SK-N-DZ (cell line): ENCODE results near the gene SMYD1.

Experiments used
- DNase-seq: peaks from one replicate; pipeline ENCODE4 v3.0.0-alpha.2; 2015; ENCODE audit warnings: low spot score

The SMYD1 gene

DNA sequence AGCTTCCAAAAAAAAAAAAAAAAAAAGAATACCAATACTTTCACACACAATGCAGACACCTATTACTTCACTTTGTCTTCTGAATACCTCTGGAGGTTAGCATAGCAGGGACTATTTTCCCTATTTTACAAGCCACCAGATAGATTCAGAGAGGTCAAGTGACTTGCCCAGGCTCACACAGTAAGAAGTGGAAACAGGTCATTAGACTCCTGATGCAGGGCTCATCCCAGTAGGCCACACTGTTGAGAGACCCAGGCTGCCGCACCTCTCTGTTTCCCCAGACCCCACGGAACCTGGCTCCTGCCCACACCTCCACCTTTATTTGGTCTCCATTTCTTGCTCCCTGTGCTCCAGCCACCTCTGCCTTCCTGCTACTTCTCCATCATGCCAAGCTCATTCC, 19.4 kb downstream of the SMYD1 start:
- DNase-seq = no peak

DNA sequence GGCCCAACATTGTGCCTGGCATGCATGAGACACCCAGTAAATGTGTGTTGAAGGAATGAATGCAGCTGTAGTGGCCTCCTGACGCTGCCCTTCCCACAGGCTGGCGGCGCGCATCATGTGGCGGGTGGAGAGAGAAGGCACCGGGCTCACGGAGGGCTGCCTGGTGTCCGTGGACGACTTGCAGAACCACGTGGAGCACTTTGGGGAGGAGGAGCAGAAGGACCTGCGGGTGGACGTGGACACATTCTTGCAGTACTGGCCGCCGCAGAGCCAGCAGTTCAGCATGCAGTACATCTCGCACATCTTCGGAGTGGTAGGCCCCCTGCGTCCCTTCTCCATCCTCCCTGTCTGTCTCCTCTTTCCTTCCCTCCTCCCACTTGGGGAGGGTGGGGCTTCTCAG, 20.1 kb downstream of the SMYD1 start:
- no peak for DNase-seq

DNA sequence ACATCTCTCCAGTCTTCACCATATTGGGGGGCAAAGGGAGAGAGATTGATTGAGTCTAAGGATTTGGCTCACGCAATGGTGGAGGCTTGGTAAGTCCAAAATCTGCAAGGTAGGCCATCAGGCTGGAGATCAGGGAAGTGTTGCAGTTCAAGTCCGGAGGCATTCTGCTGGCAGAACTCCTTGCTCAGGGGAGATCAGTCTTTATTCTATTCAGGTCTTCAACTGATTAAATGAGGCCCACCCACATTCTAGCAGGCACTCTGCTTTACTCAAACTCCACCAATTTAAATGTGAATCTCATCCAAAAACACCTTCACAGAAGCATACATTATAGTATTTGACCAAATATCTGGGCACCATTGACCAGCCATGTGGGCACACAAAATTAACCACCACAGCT, 21.4 kb downstream of the SMYD1 start:
- DNase-seq = no peak

DNA sequence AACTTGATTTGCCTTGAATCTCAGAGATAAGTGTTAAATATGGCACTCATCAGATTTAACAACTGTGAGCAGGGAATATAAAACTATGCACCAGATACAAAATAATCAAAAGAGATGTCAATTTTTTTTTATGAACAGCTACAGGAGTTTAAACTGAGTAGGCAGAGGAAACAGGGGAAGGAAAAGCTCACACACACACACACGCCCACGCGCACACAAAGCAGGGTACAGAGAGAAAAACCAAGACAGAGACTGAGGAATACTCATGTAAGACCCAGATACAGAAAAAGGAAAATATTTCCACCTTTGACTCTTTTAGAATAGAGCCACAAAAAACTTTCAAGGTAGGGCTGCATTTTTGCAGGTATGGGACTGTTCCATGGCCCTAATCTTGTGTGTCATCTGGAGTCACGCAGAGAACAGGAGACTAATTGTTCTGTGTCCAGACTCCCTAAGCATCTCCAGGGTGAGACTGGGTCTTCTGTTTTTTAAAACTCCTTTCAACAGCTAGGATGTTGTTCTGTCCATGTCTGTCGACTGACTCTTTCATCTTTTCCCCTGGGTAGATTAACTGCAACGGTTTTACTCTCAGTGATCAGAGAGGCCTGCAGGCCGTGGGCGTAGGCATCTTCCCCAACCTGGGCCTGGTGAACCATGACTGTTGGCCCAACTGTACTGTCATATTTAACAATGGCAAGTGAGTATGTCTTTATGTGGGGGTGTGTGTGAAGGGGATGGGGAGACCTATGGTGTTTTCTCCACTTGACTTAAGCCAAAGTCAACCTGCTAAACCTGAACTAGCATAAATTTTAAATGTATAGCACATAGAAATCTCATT, 23.0 kb downstream of the SMYD1 start:
- DNase-seq = no peak

DNA sequence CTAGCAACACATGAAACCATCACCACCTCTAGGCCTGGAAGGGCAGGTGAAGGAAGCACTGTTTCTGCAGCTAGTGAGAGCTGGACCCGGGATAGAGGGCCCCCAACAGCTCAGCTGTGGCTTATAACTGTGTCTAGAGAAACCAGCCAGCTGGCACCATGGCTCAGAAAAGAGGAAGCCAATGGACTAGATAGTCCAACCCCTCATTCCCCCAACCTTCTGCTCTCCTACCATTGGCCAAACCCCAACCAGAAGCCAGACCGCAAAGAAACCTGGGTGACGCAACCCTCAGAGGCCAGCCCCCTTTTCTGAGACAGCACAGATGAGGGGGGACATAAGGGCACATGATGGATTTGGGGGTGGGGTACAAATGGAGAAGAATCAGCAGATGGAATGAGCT, 24.3 kb downstream of the SMYD1 start:
- no peak for DNase-seq

DNA sequence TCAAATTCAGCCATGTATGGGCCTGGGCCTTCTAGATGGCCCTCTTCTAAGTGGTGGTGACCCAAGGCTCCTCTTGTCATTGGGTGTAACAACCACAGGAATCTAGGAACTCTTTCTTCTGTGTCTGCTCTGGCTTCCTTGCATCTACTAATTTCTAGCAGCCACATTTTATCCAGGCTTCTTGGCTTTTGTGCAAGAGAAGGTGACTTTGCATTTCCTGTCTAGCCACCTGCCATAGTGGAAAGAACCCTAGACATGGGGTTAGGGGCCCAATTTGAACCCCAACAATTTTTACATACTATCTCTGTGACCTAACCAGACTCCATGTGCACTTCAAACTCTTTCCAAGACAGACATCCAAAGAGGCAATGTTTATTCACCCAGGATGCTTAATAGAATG, 25.1 kb downstream of the SMYD1 start:
- no peak for DNase-seq

DNA sequence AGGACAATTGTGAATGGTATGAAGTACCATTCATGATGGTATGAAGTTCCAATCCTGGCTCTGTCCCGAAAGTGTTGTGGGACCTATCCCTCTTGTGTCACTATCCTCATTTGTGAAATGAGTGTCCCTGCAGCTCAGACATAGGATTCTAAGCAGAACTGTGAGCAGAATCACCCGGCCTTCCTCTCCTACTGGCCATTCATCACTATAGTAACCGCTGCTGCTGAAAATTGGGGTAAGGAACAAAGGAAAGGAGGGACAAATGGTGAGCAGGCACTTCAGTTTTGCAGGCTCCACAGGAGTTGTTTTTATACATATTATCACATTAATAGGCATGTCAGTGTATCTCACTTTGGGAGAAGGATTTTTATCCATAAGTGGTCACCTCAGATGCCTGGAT, 27.4 kb downstream of the SMYD1 start:
- DNase-seq = no peak

DNA sequence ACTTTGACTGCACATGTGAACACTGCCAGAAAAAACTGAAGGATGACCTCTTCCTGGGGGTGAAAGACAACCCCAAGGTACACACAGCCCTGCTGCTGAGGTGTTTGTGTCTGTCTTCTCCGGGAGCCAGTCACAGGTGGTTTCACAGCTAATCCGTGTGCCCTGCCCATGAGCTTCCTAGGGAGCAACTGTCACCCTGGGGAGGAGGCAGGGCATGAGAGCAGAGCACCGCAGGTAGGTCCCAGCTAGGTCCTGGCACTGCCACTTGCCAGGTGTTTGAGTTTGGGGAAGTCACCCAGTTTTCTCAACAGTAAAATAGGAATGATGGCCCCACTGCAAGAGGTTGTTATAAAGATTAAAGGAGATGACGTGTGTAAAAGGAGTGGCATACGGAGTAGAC, 29.1 kb downstream of the SMYD1 start:
- DNase-seq = no peak

DNA sequence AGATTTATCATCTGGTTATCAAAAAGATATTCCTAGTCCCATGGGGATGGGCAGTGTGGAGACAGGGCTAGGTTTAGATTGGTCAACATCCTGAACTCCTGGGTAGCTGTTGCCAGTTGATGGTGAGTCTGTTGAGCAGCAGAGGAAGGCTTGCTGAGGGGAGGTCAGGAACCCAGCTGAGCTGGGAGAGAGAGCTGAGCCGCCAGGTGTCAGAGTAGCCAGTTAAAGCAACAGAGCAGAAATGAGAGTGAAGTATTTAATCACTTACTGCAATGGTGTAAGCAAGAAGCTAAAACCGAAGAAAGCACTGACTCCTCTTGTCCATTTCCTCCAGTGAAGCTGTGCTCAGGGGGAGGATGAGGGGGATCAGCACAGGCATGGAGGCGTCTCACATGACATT, 29.6 kb downstream of the SMYD1 start:
- no peak for DNase-seq

DNA sequence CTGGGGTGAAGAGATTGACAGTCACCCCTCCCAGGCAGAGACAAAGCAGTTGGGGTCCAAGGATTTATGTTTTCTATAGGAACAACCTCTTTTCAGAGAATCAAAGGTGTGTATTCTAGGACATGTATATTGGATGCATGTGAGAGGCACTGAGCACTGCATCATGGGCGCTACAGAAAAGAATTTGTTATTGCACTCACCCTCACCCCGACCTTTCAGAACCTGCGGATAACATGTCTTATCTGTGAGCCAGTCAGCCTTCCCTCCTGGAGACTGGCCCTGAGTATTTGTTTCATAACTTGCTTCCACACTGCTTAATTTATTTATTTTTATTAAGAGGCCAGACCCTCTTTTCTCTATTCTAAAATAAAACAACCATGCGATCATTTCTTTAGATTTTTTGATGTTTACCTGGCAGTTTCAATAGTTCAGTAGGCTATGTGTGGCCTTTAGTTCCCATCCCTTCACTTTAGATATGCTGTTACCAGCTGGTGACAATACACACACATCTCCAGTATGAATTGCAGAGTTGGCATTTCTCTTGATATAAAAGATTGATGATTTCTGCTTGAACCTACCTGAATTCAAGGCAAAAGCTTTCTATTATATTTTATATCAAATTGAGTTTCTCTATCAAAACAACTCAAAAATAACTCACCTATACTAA, 30.4 kb downstream of the SMYD1 start:
- DNase-seq = no peak

DNA sequence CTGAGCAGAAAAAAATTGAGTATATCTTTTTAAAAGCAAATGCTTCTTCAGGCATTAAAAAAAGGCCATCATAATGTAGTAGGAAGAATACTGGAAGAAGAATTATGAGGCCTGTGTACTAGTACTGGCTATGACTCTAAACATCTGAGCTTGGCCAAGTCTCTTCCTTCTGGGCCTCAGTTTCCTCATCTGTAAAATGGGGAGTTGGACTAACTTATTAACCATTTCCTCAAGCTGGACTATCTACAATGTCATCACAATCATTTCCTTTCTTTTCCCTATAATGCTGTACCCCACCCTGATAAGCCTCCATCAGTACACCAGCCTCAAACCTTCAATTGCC, 30.9 kb downstream of the SMYD1 start:
- no peak for DNase-seq

DNA sequence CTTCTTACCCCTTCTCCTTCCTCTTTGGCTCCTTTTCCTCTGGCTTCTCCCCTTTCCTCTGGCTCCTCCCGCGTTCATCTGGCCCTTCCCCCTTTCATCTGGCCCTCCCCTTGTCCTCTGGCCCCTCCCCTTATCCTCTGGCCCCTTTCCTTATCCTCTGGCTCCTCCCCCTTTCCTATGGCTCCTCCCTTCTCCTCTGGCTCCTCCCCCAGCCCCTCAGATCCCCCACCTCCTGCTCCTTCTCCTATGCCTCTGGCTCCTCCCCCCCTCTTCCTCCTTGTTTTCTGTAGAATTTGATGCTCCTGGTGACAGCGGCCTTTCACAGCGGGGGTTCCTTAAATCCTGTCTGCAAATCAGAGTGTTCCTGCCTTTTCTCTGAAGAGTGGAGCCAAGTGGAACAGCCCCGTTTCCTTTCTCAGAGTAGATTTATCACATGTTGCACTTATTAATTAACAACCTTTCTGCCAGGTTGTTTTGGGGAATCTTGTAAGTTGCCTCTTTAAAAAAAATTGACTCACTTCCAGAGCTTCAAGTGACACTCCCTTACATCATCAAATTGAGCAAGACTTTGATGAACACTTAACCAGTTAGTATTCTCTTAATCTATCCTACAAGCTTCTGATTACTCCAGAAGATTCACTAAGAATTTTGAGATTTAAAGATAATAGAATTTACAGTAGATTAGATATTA, 32.3 kb downstream of the SMYD1 start:
- DNase-seq = no peak

DNA sequence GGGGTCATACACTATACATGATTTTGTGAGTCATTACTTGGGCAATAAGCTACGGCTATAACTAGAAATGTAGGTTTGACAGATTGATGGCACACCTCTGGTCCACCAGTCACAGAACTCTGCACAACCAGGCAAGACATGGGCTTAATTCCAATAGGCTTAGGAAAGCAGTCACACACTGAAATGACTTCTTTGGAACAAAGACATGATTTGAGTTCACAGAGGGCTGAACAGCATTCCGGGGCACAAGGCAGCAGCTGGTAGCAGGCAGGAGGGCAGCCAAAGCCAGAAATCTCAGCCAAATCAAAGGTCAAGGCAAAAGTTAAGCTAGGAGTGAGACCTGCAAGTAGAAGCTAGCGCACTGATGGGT, 32.8 kb downstream of the SMYD1 start:
- no peak for DNase-seq

DNA sequence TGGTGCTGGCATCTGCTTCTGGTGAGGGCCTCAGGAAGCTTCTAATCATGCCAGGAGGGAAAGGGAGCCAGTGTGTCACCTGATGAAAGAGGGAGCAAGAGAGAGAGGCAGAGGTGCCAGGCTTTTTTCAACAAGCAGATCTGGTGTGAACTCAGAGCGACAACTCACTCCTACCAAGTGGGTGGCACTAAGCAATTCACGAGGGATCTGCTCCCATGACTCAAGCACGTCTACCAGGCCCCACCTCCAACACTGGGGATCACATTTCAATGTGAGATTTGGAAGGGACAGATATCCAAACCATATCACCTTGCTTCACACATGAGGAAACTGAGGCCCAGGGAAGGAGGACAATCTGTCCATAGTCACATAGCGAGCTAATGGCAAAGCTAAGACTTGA, 41.2 kb downstream of the SMYD1 start:
- no peak for DNase-seq

DNA sequence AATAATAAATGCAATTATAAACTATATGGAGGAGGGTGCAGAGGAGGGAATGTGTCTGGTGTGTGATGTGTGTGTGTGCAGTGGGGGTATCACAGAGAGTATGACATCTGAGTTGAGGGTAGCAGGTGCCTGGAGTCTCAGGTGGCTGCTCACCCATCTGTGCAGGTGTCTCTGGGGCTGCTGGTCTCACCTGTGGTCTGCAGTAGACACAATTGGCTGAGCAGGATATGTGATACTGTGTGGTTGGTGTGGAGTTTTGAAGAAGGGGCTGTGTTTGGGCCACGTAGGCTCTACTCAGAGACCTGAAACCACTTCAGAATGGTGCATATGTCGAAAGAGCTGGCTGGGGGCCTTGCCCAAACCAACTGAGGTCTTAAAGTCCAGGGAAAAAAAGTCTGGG, 43.2 kb downstream of the SMYD1 start:
- DNase-seq = no peak

DNA sequence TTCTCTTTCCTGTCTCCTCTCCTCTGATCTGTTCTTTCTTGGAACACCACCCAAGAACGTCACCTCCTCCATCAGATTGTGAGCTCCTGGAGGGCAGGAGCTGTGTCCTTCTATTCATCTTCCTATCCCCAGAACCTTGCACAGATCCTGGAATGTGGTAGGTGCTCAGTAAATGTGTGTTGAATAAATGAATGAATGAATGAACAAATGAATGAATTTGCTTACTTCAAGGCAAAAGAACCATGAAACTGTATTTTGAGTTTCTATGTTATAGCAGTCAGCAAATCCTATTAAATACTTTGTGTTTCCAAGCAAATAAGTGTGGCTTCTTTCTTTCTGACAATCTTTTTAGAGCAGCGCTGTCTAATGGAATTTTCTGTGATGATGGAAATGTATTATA, 45.4 kb downstream of the SMYD1 start:
- DNase-seq = no peak

DNA sequence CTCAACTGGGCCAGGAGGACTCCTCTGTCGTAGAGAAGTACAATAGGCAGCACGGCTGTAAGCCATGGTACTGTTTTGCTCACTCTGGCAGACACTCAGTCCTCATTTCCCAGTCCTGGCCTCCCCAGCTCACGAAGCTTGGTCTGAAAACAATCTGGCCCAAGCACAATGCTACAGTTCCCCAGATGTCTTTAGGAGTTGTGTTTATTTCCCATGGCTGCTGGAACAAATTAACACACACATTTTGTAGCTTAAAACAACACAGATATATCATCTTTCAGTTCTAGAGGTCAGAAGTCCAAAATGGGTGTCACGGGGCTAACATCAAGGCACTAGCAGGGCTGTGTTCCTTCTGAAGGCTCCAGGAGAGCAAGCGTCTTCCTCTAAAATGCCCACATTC, 47.3 kb downstream of the SMYD1 start:
- no peak for DNase-seq

DNA sequence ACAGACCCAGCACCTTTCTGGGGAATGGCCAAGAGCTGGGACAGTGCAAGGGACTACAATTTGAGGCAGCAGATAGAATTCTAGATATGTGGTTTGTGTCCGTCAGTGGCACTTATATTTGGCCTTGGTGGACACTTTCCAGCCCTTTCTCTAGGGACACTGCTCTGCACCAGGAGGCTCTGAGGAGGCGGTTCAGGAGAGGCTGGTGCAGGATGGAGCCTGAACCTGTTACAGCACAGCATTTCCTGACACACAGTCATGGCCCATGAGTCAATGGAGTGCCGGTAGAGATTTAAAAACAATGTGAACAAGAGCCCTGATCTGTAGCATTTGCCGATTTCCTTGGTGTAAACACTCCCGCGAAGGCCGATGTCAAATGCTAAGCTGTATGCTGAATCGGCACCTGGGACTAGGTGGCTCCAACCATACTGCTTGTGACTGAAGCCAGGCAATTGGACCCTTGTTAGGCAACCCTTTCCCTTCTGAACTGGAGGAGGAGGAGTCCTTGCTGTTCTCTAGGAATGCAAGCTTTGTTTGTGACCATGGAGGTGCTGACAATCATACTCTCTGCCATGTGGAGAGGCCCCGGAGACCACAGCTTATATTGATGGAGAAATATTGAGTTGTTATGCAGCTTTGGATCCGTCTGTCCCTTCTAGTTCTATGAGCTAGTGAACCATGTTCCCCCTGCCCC, 48.3 kb downstream of the SMYD1 start:
- no peak for DNase-seq

DNA sequence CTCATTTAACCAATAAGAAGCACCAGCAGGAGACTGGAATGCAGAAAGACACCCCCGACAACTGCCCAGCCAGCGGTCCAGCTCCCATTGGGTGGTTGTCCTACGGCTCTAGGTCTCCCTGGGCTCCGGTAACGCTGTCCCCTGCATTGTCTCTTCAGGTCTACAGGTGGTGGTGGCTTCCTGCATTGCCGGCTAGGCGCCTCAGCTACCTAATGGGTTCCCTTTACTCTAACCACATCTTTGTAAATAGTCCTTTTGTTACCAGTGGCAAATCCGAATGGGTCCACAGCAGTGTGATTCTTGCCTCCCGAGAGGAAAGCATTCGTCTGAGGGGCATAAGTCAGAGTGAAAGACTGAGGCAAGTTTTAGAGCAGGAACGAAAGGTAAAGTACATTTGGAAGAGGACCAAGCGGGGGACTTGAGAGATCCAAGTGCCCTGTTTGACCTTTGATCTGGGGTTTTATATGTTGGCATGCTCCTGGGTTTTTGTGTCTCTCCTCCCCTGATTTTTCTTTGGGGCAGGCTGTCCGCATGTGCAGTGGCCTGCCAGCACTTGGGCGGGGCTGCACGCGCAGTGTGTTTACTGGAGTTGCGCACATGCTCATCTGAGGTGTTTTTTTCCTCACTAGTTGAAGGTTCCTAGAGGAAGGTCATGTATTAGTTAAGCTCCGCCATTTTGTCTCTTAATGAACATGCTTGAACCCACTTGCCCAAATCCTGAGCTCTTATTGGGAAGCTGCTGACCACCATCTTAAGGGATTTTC, 49.2 kb downstream of the SMYD1 start:
- no peak for DNase-seq

DNA sequence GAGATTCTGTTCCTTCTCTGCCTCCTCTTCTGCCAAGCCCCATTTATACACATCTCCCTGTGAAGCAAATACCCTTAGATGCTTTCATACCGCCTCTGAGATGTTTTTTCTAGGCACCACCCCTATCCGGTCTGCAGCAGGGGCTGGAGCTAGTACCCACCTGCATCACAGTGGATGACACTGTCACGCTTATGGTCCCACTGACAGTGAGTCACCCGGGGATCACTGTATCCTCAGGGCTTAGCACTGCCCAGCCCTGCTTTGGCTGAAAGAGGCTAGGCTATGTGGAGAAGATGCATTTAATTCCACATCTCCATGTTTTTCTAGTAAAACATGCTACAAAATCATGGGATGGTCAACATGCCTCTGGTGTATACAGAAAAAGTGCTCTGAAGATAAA, 50.3 kb downstream of the SMYD1 start:
- no peak for DNase-seq

DNA sequence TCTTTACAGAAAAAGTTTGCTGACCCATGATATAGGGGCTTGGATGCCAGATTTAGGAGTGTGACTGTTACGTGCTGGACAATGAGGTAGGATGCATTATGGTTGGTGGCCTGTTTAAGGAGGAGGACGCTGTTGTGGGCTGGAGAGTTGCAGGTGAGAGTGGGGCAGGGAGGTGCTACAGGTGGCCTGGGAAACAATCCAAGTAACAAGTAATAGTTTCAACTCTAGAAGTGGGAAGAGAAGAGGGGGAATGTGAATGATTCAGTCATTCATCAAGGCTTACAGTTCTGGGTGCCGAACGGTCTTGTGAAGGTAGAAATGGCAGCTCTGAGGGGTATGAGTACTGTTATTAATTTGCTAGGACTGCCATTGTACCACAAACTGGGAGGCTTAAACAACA, 54.1 kb downstream of the SMYD1 start:
- DNase-seq = no peak
